Epithelial cell of esophagus (primary cell): ENCODE data around the gene GPN1.
A peak's percentile ranks its signal among the peaks of the same experiment; 100 is the strongest.

Source experiments
- DNase-seq: peaks from one replicate; pipeline ENCODE4 v3.0.0; 2010; ENCODE audit warnings: low read depth
- H3K4me3 ChIP-seq: 2 replicates; pipeline ENCODE4 v1.5.1; 2011; ENCODE audit warnings: mild to moderate bottlenecking, low read length, control low read depth
- CTCF ChIP-seq: IDR thresholded peaks from 2 replicates; pipeline ENCODE4 v1.5.1; 2011; ENCODE audit warnings: low read depth, mild to moderate bottlenecking, low read length, control low read depth, inconsistent platforms; ENCODE audit not compliant: insufficient read depth; ENCODE audit errors: missing control alignments

GPN1 gene

GRCh38 chr2:27690052-27690451 lies 61.2 kb downstream of the GPN1 start:
- peak; percentile 24 for DNase-seq
- no peak overlapping the region for H3K4me3 ChIP-seq
- no peak for TF ChIP-seq CTCF

- TF ChIP-seq CTCF: no peak
- no peak for DNase-seq
- no peak overlapping the region for H3K4me3 ChIP-seq
Observed at GRCh38 chr2:27697660-27698059, 68.8 kb downstream of the GPN1 start.
